Spleen (tissue), 7 donors: ENCODE results near the gene MEIS2.

Source experiments
- POLR2AphosphoS5 ChIP-seq, 3 donors: sonication (generic); formaldehyde crosslinking; IDR thresholded peaks; one replicate each; pipeline ENCODE4 v1.5.1; 2017; ENCODE audit warnings: antibody characterized with exemption in 3 of 3
- TF ChIP-seq, protein P1 (sequence below), 11 experiments: fragments of 200-600 bp in 7 of 11; fragments of 450-650 bp in 4 of 11; sonication (generic) in 4 of 11; IDR thresholded peaks in 8 of 11; conservative IDR thresholded peaks in 3 of 11; 1 replicate in 7 of 11; 2 replicates in 4 of 11; pipeline versions ENCODE4 v1.4.0 to v1.8.0; 2016 to 2021; ENCODE audit warnings: antibody characterized with exemption in 11 of 11, inconsistent platforms in 4 of 11, mild to moderate bottlenecking in 1 of 11
- donor health status: DM: no; HTN: no; CAD: no; lungs with moderate emphysema.
- donor health status: DM: no; HTN: no; CAD: no.
- donor health status: DM: no; HTN: no; CAD: no.

DNA sequence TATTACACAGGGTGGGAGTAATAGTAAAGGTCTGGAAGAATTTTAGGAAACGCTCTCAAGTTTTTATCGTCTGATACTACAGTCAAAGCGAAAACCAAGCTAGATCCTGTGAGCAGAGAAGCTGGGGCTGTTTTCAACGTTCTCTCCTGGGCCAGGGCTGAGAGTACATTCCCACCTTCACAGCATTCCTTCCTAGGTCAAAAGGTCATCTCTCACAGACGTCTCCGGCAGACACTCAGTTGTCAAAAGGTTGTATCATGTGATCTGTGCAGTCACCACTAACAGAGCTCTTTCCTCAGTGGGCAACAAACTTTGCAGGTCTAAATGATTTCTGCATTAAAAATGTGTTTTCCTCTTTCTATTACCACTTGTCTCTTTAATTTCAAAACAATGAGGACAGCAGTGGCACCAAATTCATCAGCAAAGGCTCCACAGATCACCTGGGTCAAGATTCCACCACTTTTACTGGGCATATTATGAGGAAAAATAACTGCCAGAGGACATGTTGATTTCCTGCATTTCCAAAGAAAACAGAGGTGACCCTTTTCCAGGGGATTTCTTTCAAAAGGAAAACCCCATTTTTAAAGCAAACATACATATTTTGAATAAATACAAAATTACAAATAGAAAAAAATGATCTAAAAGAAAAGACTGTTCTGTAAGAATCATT is 41.9 kb downstream of the MEIS2 start:
- TF ChIP-seq, protein P1, sequence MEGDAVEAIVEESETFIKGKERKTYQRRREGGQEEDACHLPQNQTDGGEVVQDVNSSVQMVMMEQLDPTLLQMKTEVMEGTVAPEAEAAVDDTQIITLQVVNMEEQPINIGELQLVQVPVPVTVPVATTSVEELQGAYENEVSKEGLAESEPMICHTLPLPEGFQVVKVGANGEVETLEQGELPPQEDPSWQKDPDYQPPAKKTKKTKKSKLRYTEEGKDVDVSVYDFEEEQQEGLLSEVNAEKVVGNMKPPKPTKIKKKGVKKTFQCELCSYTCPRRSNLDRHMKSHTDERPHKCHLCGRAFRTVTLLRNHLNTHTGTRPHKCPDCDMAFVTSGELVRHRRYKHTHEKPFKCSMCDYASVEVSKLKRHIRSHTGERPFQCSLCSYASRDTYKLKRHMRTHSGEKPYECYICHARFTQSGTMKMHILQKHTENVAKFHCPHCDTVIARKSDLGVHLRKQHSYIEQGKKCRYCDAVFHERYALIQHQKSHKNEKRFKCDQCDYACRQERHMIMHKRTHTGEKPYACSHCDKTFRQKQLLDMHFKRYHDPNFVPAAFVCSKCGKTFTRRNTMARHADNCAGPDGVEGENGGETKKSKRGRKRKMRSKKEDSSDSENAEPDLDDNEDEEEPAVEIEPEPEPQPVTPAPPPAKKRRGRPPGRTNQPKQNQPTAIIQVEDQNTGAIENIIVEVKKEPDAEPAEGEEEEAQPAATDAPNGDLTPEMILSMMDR (IDR thresholded peaks at IDR 0.05 in 8 of 11, conservative IDR thresholded peaks at IDR 0.05 in 3 of 11), result no peak
- TF ChIP-seq POLR2AphosphoS5 (IDR thresholded peaks at IDR 0.05), result no peak
